GM19240 (cell line): ENCODE results near the gene RASAL2.

ENCODE experiments used
- DNase-seq: peaks from one replicate; pipeline ENCODE4 v3.0.0; 2011; ENCODE audit warnings: low spot score; ENCODE audit not compliant: insufficient read length

RASAL2 gene

GRCh38 chr1:178503849-178504248 is 409.9 kb downstream of the RASAL2 start:
- DNase-seq, result no peak

GRCh38 chr1:178504286-178504685 is 410.4 kb downstream of the RASAL2 start:
- DNase-seq, result no peak

GRCh38 chr1:178506177-178506576 is 412.3 kb downstream of the RASAL2 start:
- no peak for DNase-seq

- DNase-seq, result no peak
These were observed 412.8 kb downstream of the RASAL2 start for GRCh38 chr1:178506669-178507068.

- DNase-seq, result no peak
These were observed 415.6 kb downstream of the RASAL2 start for GRCh38 chr1:178509414-178510007.

- no peak for DNase-seq
These were observed 416.3 kb downstream of the RASAL2 start for GRCh38 chr1:178510155-178510554.

GRCh38 chr1:178512566-178513277 is 418.8 kb downstream of the RASAL2 start, which contains the start of gene TEX35:
Gene TEX35, plus strand, starts transcription at chr1:178513109. Its CDS starts 80 bp downstream, at chr1:178513189.
- no peak for DNase-seq

- no peak for DNase-seq
These were observed 419.5 kb downstream of the RASAL2 start for GRCh38 chr1:178513278-178513983.

GRCh38 chr1:178516110-178516509 is 422.2 kb downstream of the RASAL2 start:
- DNase-seq, result no peak

GRCh38 chr1:178518894-178519293 is 425.0 kb downstream of the RASAL2 start:
- DNase-seq, result no peak

GRCh38 chr1:178520803-178521202 is 426.9 kb downstream of the RASAL2 start:
- DNase-seq, result no peak

GRCh38 chr1:178521241-178521640 is 427.3 kb downstream of the RASAL2 start:
- DNase-seq, result no peak

GRCh38 chr1:178527117-178527516 is 433.2 kb downstream of the RASAL2 start:
- DNase-seq, result no peak

- DNase-seq, result no peak
These were observed 434.5 kb downstream of the RASAL2 start for GRCh38 chr1:178528228-178528952.

GRCh38 chr1:178528953-178529335 is 435.0 kb downstream of the RASAL2 start:
- no peak for DNase-seq

- no peak for DNase-seq
These were observed 435.6 kb downstream of the RASAL2 start for GRCh38 chr1:178529364-178530036.

GRCh38 chr1:178530037-178530402 is 436.1 kb downstream of the RASAL2 start:
- no peak for DNase-seq

- no peak for DNase-seq
These were observed 436.6 kb downstream of the RASAL2 start for GRCh38 chr1:178530502-178530901.

GRCh38 chr1:178531887-178532286 is 438.0 kb downstream of the RASAL2 start:
- DNase-seq, result no peak

GRCh38 chr1:178532392-178532791 is 438.5 kb downstream of the RASAL2 start:
- DNase-seq, result peak; percentile 77
